Measurements from ENCODE around the gene PKHD1.

PKHD1 gene

GRCh38 chr6:52045481-52045880 is 41.9 kb downstream of the PKHD1 start:
- no peak for DNase-seq (ENCODE audit: low spot score)

- no peak for DNase-seq (ENCODE audit: low spot score)
These were observed 42.4 kb downstream of the PKHD1 start for GRCh38 chr6:52045033-52045432.

GRCh38 chr6:52042141-52042885 is 45.1 kb downstream of the PKHD1 start:
- DNase-seq (ENCODE audit: low spot score), result no peak

DNA sequence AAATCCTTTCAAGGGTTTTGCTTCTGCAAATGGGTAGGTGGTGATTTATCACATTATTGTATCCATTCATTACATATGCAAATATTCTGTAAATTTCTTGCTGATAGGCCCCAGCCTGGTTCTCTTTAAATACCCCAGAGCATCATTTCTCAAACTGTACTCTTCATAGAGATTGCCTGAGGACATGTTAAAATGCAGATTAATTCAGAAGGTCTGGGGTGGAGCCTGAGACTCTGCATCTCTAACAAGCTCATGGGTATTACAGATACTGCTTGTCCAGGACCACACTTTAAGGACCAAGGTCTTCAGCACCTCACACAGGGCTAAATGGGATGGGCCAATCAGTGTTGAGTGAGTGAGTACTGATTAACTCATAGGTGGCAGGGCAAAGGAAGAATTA is 46.3 kb downstream of the PKHD1 start:
- DNase-seq (ENCODE audit: low spot score), result no peak

DNA sequence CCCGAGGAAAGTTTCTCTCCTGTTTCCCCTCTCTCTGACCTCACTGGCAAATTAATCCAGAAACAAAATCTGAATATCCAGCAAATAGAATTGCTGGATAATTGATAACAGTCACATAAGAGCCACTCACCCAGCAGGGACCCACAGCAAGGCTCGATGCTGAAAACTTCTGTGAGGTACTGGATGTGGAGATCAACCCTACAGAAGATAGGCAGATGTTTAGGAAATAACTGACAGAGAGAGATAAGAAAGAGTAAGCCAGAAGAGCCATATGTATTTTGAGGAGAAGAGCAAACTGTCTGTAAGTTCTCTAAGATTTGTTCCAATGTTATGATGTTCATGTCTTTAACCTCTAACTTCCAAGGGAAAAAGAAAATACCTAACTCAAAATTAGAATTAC is 59.7 kb downstream of the PKHD1 start:
- no peak for DNase-seq (ENCODE audit: low spot score)

GRCh38 chr6:52024451-52025068 is 62.9 kb downstream of the PKHD1 start:
- no peak for DNase-seq (ENCODE audit: low spot score)

DNA sequence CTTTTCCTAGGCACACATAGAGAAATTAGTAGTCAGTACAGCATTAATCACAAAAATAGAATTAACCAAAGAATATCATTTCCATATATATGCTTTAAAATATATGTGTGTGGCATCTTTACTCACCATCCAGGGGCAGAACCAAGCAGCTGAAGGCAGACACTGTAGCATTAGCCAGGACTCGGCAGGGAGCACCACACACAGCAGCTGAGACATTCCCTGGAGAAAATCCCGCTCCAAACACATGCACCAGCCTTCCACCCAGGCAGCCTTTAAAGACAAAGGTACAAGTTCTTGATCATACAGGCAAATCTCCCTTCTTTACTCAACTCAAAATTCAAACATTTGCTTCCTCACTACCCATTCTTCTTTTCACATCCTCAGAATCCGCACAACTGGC is 64.7 kb downstream of the PKHD1 start:
- no peak for DNase-seq (ENCODE audit: low spot score)

DNA sequence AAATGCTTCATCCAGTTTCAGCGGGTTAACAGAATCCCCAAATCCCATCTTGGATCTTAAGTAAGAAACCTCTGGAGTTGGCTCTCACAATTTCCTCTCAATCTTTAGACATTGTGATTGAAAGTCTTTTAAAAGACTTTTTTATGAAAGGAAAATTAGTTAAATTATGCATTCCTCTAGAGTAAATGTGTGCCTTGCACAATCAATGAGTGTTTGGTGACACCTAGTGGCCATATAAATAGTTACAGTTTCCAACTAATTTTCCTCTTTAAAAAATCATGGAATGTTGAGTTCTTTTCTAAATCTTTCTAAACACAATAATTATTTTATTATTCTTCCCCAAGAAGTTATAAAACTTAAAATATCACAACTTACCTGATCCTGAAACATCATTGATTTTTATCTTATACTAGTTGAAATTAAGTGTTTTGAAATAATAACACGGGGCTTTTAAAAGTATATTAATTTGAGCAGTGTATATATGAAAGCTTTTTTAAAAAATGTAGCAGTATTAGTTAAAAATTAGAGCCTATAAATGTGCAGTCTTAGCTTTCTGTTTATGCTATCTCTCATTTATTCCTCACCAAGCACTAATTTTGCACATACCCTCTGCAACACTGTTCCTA is 66.4 kb downstream of the PKHD1 start:
- no peak for DNase-seq (ENCODE audit: low spot score)

DNA sequence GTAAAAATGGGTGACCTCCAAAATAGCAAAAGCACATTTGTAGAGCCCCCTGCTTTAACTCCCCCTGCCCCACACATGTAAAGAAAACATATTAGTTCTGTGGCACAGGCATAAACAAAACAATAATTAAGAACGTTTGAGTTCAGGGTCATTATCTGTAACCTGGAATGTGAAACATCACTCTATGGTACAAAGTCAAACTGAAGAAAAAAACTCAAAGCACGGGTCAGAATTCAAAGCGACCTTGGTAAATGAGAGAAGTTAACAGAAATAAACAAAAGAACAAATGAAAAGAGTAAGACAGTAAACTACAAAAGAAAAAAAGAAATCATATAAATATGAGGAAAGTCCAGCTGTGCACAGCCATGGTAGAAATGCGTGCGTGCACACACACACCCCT is 67.5 kb downstream of the PKHD1 start:
- DNase-seq (ENCODE audit: low spot score), result no peak

- DNase-seq (ENCODE audit: low spot score), result no peak
These were observed 68.3 kb downstream of the PKHD1 start for GRCh38 chr6:52019092-52019491.

DNA sequence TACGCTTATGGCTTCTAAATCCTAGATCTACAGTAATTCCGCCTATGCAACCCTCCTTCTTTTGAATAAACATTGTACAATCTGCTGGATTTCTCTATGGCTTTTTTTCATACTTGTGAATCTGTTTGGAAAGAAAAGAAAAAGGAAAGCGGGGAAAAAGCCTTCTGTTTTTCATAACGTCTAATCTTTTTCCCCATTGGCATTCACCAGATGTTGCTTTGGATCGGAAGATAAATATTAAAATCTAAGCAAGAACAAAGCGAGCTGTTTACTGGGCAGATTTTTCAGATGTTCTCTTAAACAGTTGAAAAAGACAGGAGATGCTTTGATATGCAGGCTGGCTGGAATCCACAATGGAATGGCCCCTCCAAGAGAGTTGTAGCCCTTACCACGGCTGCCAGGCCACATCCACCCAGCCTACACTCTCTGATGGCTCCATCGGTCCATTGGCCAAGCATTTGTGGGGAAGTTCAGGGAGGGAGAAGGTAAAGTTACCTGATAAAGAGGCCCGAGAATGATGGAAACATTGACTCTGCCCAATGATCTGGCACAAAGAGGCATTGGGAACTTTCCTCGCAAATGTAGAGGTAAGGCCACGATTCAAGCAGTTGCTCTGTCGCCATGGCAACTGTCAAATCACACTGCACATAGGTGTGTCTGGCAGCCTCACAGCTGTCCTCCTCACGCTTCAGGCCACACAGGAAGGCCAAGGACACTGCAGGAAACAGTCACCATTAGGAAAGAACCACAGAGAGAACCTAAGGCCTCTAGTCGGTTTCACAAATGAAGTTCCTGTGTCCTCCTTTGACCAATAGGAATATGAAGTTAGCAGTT is 70.3 kb downstream of the PKHD1 start:
- no peak for DNase-seq (ENCODE audit: low spot score)

DNA sequence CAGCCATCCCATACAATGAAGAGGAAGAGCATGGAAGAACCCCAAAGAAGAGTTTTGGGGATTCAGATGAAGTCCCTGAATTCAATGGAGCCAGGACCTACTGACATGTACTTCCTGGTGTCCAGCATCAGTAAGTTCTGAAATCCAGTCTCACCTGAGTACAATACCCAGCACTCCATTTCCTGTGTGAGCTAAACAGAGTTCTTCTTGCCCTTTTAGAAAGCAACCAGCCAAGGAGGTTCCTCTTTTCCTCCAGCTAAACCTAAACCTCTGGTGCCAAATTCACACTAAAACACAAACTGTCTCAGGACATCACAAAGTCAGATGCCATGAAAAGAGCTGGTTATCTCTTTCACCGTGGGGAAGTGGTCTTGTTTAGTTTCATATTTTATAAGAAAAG is 71.5 kb downstream of the PKHD1 start:
- no peak for DNase-seq (ENCODE audit: low spot score)

DNA sequence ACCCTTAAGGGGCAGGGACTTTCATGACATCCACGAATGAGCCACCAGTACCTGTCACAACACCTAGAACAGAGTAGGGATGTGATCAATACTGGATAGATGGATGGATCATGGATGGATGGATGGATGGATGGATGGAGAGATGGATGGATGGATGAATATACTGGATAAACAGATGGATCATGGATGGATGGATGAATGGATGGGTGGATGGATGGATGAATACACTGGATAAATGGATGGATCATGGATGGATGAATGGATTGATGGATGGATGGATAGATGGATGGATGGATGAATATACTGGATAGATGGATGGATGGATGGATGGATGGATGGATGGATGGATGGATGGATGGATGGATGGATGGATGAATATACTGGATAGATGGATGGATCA is 73.0 kb downstream of the PKHD1 start:
- DNase-seq (ENCODE audit: low spot score), result no peak

DNA sequence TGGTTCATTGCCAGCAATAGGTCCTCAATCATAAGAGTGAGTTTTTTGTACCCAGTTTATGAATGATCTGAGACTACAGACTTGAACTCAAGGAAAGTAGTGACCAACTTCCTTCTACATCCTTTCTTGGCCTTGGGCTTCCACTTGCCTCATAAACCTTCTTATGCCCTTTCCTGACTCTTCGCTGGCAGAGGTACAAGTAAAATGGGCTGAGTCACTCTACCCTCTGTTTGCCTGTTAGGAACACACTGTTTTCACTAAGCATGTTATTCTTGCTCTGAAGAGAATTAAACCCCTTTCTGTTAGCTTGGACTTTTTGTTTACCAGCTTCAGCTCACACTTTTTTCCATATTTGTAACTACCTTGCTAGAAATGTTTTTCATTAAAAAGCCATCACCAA is 74.4 kb downstream of the PKHD1 start:
- DNase-seq (ENCODE audit: low spot score), result no peak

DNA sequence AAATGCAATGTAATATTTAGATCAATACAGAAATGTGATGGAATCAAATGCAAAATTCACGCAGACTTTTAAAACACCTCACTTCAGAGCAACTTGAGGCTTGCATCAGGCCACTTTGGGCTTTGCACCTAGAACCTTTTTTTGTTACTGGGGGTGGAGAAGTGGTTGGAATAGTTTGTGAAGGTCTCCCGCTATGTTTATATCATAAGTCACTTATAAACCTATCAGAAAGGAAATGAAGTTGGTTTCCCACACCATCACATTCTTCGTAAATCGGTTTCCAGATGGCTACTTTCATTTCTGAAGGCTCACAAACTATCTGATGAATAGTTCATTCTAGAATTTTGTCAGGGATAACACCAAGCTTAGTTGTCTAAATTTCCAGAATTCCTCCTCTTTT is 74.8 kb downstream of the PKHD1 start:
- no peak for DNase-seq (ENCODE audit: low spot score)

DNA sequence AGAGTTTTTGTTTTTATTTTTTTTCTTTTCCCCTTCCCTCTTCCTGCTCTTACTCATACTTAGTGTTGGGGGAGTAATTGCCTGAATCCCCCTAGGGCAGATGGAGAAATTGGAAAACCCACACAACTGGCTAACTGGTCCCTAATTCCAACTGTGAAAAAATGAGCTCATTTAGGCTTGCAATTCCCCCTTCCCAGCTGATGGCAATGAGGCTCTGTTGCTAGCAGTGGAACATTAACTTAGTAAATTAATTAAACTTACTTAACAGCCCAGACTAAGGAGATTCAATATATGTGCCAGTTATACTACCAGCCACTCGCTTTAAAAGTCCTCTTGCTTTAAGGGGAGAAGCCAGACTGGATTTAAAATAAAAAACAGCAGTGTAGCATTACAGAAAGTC is 76.6 kb downstream of the PKHD1 start:
- DNase-seq (ENCODE audit: low spot score), result no peak

DNA sequence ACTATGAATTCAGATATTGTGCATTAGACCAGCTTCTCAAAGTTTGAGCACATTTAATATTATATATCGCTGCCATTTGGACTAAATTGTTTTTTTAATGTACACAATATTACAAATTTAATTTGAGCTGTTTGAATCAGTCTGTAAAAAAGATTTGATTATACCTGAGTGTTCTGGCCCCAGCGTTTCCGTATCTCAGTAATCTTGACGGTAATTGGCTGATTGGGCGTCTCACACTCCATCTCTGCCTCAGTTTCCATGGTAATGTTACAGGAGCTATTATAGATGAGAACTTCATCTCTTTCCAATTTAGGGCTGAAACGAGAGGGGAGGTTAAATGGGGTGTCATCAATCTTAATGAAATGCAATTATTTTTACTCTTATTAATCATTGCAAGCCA is 77.3 kb downstream of the PKHD1 start:
- no peak for DNase-seq (ENCODE audit: low spot score)

GRCh38 chr6:52009466-52010140 is 77.8 kb downstream of the PKHD1 start:
- DNase-seq (ENCODE audit: low spot score), result no peak

DNA sequence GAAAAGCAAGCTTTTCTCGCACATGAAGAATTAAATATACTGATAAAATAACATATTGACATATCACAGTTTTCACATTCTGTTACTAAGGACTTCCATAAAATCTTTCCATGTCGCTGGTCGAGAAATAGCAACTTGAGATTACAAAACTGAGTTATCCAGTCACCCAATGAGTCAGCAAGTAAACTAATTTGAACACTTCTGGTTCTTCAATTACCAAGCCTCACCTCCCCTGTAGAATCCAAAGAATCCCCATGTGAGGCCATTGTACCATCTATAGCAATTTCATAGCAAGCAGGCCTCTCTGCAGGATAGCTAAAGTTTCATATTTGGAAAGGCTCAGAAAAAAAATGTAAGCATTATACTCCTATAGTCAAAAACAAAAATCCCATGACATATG is 87.3 kb downstream of the PKHD1 start:
- no peak for DNase-seq (ENCODE audit: low spot score)

- no peak for DNase-seq (ENCODE audit: low spot score)
These were observed 91.0 kb downstream of the PKHD1 start for GRCh38 chr6:51996296-51996947.

DNA sequence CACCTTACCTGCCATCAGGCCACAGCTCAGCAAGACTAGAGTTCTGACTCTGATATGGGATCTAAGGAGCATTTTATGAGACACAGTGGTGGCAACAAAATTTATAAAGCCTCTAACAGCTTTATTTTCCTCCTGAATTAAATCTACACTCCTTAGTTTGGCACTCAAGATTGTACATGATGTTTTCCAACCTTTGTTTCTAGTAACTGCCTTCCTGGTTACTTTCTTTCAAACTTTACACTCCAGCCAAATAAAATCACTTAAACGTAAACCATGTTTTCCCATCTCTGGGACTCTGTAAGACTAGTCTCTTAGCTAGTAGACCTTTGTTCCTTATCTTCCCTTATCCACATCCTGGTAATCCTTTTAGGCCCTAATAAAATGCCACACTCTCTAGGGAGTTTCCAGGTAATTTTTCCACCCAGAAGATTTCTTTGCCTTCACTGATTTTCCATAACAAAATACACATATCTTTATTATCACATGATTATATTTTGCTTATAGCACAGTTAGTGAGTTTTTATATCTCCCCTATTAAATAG is 92.1 kb downstream of the PKHD1 start:
- no peak for DNase-seq (ENCODE audit: low spot score)
